Sigmoid colon (tissue), 4 donors: ENCODE data around the gene RNF8.

Source experiments
- POLR2A ChIP-seq, 2 donors: fragments of 450-650 bp; IDR thresholded peaks; one replicate each; pipeline ENCODE4 v1.6.1; 2016; ENCODE audit warnings: antibody characterized with exemption in 2 of 2, mild to moderate bottlenecking in 2 of 2, moderate library complexity in 2 of 2
- POLR2AphosphoS5 ChIP-seq, 4 donors: sonication (generic); formaldehyde crosslinking; IDR thresholded peaks; one replicate each; pipeline ENCODE4 v1.6.1; 2017; ENCODE audit warnings: antibody characterized with exemption in 4 of 4
- TF ChIP-seq, protein P1 (sequence below), 4 experiments: fragments of 450-650 bp in 3 of 4; fragments of 200-600 bp in 1 of 4; IDR thresholded peaks; one replicate each; pipeline ENCODE4 v1.5.1; 2016 to 2019; ENCODE audit warnings: antibody characterized with exemption in 4 of 4, mild to moderate bottlenecking in 3 of 4, moderate library complexity in 2 of 4

DNA sequence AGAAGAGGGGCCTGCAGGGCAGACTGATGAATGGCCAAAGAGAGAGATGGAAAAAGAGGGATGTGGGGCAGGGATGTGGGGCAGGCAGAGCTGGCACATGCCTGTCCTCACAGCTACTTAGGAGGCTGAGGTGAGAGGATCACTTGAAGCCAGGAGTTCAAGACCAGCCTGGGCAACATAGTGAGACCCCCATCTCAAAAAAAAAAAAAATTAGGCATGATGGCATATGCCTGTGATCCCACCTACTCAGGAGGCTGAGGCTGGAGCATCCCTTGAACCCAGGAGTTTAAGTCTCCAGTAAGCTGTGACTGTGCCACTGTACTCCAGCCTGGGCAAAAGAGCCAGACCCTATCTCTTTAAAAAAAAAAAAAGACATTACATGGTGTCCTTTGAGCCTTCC, 34.8 kb downstream of the RNF8 start:
- TF ChIP-seq, protein P1, sequence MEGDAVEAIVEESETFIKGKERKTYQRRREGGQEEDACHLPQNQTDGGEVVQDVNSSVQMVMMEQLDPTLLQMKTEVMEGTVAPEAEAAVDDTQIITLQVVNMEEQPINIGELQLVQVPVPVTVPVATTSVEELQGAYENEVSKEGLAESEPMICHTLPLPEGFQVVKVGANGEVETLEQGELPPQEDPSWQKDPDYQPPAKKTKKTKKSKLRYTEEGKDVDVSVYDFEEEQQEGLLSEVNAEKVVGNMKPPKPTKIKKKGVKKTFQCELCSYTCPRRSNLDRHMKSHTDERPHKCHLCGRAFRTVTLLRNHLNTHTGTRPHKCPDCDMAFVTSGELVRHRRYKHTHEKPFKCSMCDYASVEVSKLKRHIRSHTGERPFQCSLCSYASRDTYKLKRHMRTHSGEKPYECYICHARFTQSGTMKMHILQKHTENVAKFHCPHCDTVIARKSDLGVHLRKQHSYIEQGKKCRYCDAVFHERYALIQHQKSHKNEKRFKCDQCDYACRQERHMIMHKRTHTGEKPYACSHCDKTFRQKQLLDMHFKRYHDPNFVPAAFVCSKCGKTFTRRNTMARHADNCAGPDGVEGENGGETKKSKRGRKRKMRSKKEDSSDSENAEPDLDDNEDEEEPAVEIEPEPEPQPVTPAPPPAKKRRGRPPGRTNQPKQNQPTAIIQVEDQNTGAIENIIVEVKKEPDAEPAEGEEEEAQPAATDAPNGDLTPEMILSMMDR (IDR thresholded peaks at IDR 0.05): no peak
- no peak for TF ChIP-seq POLR2A (IDR thresholded peaks at IDR 0.05)
- TF ChIP-seq POLR2AphosphoS5 (IDR thresholded peaks at IDR 0.05): no peak
